Tibial artery (tissue), 4 donors: ENCODE measurements around the gene IGF2R.
"Not testable (repeated sequence)": the region's sequence is repeated elsewhere in the genome, so short reads cannot be mapped to it uniquely, and the experiment has no call there.

Experiments used
- DNase-seq, 2 donors: peaks; one replicate each; pipeline ENCODE4 v3.0.0-alpha.2; 2019
- H3K27ac ChIP-seq, 2 donors: fragments of 200-600 bp; sonication (generic) in 1 of 2; 1 replicate in 1 of 2; 2 replicates in 1 of 2; pipeline ENCODE4 v1.5.1; 2018 to 2019; ENCODE audit warnings: mild to moderate bottlenecking in 1 of 2
- H3K27me3 ChIP-seq, 2 donors: fragments of 200-600 bp; sonication (generic) in 1 of 2; one replicate each; pipeline versions ENCODE4 v1.5.1 to v1.6.0; 2016 to 2019
- H3K36me3 ChIP-seq, 3 donors: fragments of 200-600 bp; sonication (generic) in 2 of 3; one replicate each; pipeline ENCODE4 v1.5.1; 2016 to 2019; ENCODE audit warnings: mild to moderate bottlenecking in 2 of 3
- H3K4me1 ChIP-seq, 4 donors: fragments of 200-600 bp; sonication (generic) in 2 of 4; 1 replicate in 3 of 4; 2 replicates in 1 of 4; pipeline ENCODE4 v1.5.1; 2016 to 2019
- H3K4me3 ChIP-seq, 2 donors: fragments of 200-600 bp; sonication (generic) in 1 of 2; 1 replicate in 1 of 2; 2 replicates in 1 of 2; pipeline ENCODE4 v1.5.1; 2018 to 2019; ENCODE audit warnings: mild to moderate bottlenecking in 2 of 2
- H3K9me3 ChIP-seq, 3 donors: fragments of 200-600 bp; sonication (generic) in 1 of 3; one replicate each; pipeline ENCODE4 v1.5.1; 2016 to 2019
- intact Hi-C: fragments of 100-400 bp; cut with DNase I; formaldehyde crosslinking; loops from one replicate; pipeline ENCODE4 v1.15.0; 2023; ENCODE audit warnings: low total_unique reads
- TF ChIP-seq, protein P1 (sequence below), 2 experiments: fragments of 200-600 bp in 1 of 2; fragments of 450-650 bp in 1 of 2; IDR thresholded peaks; one replicate each; pipeline ENCODE4 v1.5.1; 2017 to 2019; ENCODE audit warnings: antibody characterized with exemption in 2 of 2, mild to moderate bottlenecking in 1 of 2, moderate library complexity in 1 of 2

The IGF2R gene

DNA sequence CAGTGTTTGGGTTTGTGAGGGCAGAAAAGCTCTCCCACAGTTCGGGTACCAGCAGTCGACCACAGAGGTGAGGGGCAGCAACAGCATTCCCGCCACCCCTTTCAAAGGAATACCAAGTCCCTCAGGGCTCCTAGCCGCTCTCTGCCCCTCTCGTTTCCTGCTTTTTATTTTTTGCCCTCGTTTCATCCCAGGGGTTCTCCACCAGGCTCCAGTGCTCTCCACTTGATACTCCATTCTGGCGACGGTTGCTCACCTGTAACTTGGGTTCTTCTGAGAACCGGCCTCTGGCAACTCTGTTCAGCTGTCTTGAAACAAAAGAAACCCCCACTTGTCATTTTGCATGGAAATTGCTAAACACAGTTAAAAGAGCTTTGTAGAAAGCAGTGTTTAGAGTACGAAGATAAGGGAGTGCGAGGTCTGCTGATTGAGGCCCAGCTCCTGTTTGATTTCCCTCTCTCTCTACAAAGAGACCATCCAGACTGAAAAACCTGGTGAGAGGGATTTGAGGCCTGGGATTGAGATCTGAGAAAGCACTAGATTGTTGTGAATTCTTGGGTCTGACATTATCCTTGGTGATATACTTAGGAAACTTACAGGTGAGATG, 28.7 kb downstream of the IGF2R start:
- Histone ChIP-seq H3K4me3 (no peak overlapping the region), H3K9me3 (no peaks in the 10 kb centered on the region), H3K27me3 (no peaks in the 10 kb centered on the region), H3K36me3 (peaks cover 0 to 18% (median 1%) of the 10 kb centered on the region in 3 donors), H3K4me1 (peaks cover 0 to 6% (median 2%) of the 10 kb centered on the region in 4 donors), H3K27ac (no peak overlapping the region)
- TF ChIP-seq, protein P1, sequence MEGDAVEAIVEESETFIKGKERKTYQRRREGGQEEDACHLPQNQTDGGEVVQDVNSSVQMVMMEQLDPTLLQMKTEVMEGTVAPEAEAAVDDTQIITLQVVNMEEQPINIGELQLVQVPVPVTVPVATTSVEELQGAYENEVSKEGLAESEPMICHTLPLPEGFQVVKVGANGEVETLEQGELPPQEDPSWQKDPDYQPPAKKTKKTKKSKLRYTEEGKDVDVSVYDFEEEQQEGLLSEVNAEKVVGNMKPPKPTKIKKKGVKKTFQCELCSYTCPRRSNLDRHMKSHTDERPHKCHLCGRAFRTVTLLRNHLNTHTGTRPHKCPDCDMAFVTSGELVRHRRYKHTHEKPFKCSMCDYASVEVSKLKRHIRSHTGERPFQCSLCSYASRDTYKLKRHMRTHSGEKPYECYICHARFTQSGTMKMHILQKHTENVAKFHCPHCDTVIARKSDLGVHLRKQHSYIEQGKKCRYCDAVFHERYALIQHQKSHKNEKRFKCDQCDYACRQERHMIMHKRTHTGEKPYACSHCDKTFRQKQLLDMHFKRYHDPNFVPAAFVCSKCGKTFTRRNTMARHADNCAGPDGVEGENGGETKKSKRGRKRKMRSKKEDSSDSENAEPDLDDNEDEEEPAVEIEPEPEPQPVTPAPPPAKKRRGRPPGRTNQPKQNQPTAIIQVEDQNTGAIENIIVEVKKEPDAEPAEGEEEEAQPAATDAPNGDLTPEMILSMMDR (IDR thresholded peaks at IDR 0.05) = no peak
- intact Hi-C loops = no loop called here
- no peak for DNase-seq

DNA sequence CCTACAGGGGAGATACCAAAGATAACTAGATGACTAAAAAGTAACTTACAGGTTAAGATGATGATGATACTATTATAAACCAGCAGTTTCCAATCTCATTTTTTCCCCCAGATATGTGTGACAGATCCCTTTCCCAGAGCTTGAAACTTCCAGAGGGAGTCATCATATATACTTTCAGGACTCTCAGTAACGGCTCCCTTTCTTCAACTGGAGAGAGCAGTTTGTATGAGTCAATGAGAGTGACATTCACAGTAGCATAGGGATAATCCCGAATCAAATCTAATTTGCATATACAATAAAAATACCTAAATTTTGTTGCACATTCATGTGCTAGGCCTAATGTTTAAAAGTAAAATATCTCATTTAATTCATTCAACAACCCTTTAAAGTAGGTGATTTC, 29.7 kb downstream of the IGF2R start:
- peaks cover 0 to 6% (median 2%) of the 10 kb centered on the region in 4 donors for H3K4me1 ChIP-seq

DNA sequence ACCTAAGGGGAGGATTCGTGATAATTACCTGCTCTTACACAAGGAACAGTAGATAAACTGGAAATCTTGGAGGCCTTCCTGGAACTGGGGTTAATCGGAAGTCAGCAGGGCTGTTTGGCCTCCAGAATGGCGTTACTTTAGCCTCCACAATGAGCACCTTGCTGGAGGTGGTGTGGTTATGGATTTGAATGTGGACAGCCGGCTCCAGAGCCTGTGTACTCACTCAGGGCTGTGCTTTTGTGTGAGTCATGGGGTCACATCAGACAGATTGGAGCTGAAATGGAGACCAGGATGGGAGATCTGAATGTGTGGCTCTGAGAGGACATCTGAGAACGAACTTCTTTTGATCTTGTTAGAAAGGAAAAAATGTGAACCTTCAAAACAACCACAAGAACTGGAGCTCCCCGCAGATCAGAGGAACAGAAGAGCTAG, 30.4 kb downstream of the IGF2R start:
- Histone ChIP-seq H3K4me1 (peaks cover 0 to 6% (median 2%) of the 10 kb centered on the region in 4 donors), H3K9me3 (no peaks in the 10 kb centered on the region), H3K27ac (no peak overlapping the region), H3K4me3 (no peak overlapping the region), H3K27me3 (no peaks in the 10 kb centered on the region), H3K36me3 (peaks cover 0 to 18% (median 0%) of the 10 kb centered on the region in 3 donors)
- intact Hi-C loops = no loop called here
- no peak for DNase-seq
- TF ChIP-seq, protein P1 (IDR thresholded peaks at IDR 0.05) = no peak

More for the DNA sequence above, 29.7 kb downstream of the IGF2R start:
- no peak for DNase-seq
- no peaks in the 10 kb centered on the region for H3K9me3 ChIP-seq
- intact Hi-C loops = no loop called here
- no peaks in the 10 kb centered on the region for H3K27me3 ChIP-seq
- TF ChIP-seq, protein P1 (IDR thresholded peaks at IDR 0.05) = no peak
- no peak overlapping the region for H3K4me3 ChIP-seq
- no peak overlapping the region for H3K27ac ChIP-seq
- peaks cover 0 to 18% (median 0%) of the 10 kb centered on the region in 3 donors for H3K36me3 ChIP-seq

DNA sequence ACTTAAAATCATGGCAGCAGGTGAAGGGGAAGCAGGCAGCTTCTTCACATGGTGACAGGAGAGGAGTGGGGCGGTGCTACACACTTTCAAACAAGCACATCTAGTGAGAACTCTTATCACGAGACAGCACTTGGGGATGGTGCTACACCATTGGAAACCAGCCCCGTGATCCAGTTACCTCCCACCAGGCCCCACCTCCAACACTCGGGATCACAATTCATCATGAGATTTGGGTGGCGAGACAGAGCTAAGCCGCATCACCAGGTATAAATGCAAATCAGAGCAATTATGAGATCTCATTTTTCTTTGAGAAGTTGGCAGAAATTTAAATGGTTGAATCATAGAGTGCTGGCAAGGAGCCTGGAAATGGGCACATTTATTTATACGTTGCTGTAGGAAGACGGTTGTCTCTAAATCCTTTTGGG, 31.4 kb downstream of the IGF2R start:
- Histone ChIP-seq H3K4me1 (peaks cover 0 to 6% (median 3%) of the 10 kb centered on the region in 4 donors), H3K27me3 (no peaks in the 10 kb centered on the region), H3K27ac (no peak overlapping the region), H3K4me3 (no peak overlapping the region), H3K9me3 (no peaks in the 10 kb centered on the region), H3K36me3 (peaks cover 0 to 18% (median 0%) of the 10 kb centered on the region in 3 donors)
- TF ChIP-seq, protein P1 (IDR thresholded peaks at IDR 0.05) = no peak
- DNase-seq = no peak
- intact Hi-C loops = no loop called here

DNA sequence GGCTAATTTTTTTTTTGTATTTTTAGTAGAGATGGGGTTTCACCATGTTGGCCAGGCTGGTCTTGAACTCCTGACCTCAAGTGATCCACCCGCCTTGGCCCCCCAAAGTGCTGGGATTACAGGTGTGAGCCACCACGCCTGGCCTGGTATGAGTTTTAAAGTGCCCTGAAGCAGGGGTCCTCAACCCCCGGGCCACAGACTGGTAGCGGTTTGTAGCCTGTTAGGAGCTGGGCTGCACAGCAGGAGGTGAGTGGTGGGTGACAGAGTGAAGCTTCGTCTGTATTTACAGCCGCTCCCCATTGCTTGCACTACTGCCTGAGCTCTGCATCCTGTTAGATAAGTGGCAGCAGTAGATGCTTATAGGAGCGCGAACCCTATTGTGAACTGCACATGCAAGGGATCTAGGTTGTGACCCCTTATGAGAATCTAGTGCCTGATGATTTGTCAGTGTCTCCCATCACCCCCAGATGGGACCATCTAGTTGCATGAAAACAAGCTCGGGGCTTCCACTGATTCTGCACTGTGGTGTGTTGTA, 32.1 kb downstream of the IGF2R start:
- DNase-seq, H3K27me3 ChIP-seq, H3K27ac ChIP-seq, H3K4me3 ChIP-seq, H3K9me3 ChIP-seq, intact Hi-C loops: not testable (repeated sequence)
- H3K4me1 ChIP-seq = peaks cover 0 to 12% (median 4%) of the 10 kb centered on the region in 4 donors
- peaks cover 0 to 18% (median 0%) of the 10 kb centered on the region in 3 donors for H3K36me3 ChIP-seq

DNA sequence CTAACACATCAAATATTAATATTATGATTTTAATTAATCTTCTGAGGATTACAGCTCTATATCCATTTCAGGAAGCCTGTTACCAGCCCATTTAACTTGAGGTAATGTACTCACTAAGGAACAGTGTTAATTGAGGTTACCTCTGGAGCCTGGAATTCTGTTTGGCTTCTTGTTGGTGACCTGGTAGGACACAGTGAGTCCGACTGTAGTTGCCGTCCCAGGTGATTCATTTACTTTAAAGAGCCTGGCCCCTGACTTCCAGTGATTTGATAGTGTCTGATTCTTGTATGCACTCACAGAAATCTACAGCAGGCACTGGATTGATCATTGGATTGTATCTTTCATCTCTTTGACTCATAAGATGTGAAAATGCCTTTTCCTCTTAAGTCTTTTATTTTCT, 34.0 kb downstream of the IGF2R start:
- Histone ChIP-seq H3K27me3 (no peaks in the 10 kb centered on the region), H3K4me3 (no peak overlapping the region), H3K36me3 (peaks cover 0 to 6% (median 0%) of the 10 kb centered on the region in 3 donors), H3K4me1 (peaks cover 0 to 24% (median 8%) of the 10 kb centered on the region in 4 donors), H3K27ac (no peak overlapping the region), H3K9me3 (no peaks in the 10 kb centered on the region)
- TF ChIP-seq, protein P1 (IDR thresholded peaks at IDR 0.05) = no peak
- DNase-seq = no peak
- intact Hi-C loops = no loop called here
